Hematopoietic multipotent progenitor cell treated with erythropoietin and hydrocortisone succinate and interleukin-3 and kit ligand, for 8 days (in vitro differentiated cells): Measurements from ENCODE around the gene BRME1.
"Not testable (repeated sequence)": the region's sequence is repeated elsewhere in the genome, so short reads cannot be mapped to it uniquely, and the experiment has no call there.

Experiments
- DNase-seq: peaks from one replicate; pipeline ENCODE4 v3.0.0-alpha.2; 2015

BRME1 gene

GRCh38 chr19:13864667-13865570 lies 41.0 kb downstream of the BRME1 start:
- DNase-seq, result no peak

- no peak for DNase-seq
Observed at GRCh38 chr19:13864046-13864666, 41.8 kb downstream of the BRME1 start.

- DNase-seq, result peak; percentile 80
Observed at GRCh38 chr19:13861714-13862531, 44.0 kb downstream of the BRME1 start.

- DNase-seq, result no peak
Observed at GRCh38 chr19:13861392-13861713, 44.6 kb downstream of the BRME1 start.

- DNase-seq, result no peak
Observed at GRCh38 chr19:13860679-13861391, 45.1 kb downstream of the BRME1 start.

- DNase-seq, result peak; percentile 56
Observed at GRCh38 chr19:13859361-13859880, 46.5 kb downstream of the BRME1 start.

GRCh38 chr19:13856497-13856896 lies 49.4 kb downstream of the BRME1 start:
- peak; percentile 62 for DNase-seq

GRCh38 chr19:13852171-13852707 lies 53.7 kb downstream of the BRME1 start:
- not testable (repeated sequence) for DNase-seq

- DNase-seq, result not testable (repeated sequence)
Observed at GRCh38 chr19:13851734-13852114, 54.2 kb downstream of the BRME1 start.

- peak; percentile 64 for DNase-seq
Observed at GRCh38 chr19:13850910-13851733, 54.8 kb downstream of the BRME1 start.

- peak; percentile 68 for DNase-seq
Observed at GRCh38 chr19:13849991-13850909, 55.7 kb downstream of the BRME1 start.

GRCh38 chr19:13848798-13849676 lies 56.9 kb downstream of the BRME1 start:
- no peak for DNase-seq

- no peak for DNase-seq
Observed at GRCh38 chr19:13848340-13848677, 57.6 kb downstream of the BRME1 start.

GRCh38 chr19:13847407-13848339 lies 58.2 kb downstream of the BRME1 start:
- DNase-seq, result peak; percentile 81

- peak; percentile 86 for DNase-seq
Observed at GRCh38 chr19:13846557-13847406, 59.1 kb downstream of the BRME1 start.

GRCh38 chr19:13844130-13844631 lies 61.7 kb downstream of the BRME1 start:
- DNase-seq, result no peak
